Right renal cortex interstitium (tissue), 3 donors: Measurements from ENCODE around the gene UBLCP1. TPM values are rescaled to one million over a fixed set of nuclear protein-coding genes. Genes with fewer than 3 reads are reported as not detected.

ENCODE experiments used
- DNase-seq, 3 donors: peaks; one replicate each; pipeline ENCODE4 v3.0.0-alpha.2; 2013; ENCODE audit warnings: low read depth in 3 of 3, low spot score in 2 of 3
- polyA plus RNA-seq, 3 donors: library from polyadenylated mRNA; unstranded; fragments of 120-200 nt; gene quantifications; one replicate each; pipeline ENCODE4 v1.2.1, GENCODE V29; 2013; ENCODE audit not compliant: insufficient read length in 3 of 3

Gene UBLCP1
- polyA plus RNA-seq, 3 donors = 43.8 to 47.1 (median 45.4) TPM

DNA sequence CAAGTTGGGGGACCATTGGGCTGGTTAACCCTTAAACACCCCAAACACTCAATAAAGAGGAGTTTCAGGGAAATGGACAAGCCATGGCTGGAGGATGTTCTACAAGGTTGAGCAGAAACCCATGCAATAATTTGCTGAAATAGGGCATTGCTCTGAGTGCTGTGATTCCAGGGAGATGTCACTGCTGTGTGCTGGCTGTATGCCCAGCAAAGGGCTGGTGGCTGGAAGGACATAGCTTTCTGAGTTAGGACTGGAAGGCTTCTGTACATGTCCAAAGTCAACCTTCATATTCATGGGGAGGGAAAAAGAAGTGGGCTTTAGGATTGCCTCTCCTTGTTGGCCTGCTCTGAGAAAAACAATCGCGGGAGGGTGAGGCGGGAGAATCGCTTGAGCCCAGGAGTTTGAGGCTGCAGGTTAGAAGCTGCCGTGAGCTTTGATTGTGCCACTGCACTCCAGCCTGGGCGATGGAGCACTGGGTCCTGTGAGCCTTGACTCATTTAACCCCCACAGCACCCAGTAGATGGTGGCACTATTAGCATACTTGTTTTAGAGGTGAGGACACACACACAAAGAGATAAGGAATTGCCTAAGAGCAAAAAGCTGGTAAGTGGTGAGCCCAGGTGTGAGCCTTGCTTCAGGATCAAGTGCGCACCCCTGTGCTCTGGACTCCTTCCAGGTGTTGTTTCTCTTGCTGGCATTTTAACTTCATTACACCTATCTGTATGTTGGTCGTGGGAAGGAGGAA, 46.8 kb downstream of the UBLCP1 start:
- no peak for DNase-seq

DNA sequence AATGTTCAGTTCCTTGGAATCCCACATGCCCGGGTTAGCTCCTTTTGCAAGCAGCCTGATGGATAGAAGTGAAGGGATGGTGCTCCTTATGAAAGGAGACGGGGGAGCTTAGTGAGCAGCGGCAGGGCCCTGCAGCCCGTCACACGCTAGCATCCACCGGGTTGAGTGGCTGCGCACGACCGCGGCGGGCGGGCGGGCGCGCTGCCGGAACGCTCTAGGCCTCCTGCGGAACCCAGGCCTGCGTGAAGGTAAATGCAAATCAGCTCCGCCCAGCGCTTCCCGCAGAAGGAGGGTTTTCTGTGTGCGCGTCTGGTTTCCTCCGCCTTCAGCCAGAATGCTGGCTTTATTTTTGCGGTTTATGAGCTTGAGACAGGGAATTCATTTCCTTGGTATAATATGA, 47.4 kb downstream of the UBLCP1 start:
- no peak for DNase-seq

DNA sequence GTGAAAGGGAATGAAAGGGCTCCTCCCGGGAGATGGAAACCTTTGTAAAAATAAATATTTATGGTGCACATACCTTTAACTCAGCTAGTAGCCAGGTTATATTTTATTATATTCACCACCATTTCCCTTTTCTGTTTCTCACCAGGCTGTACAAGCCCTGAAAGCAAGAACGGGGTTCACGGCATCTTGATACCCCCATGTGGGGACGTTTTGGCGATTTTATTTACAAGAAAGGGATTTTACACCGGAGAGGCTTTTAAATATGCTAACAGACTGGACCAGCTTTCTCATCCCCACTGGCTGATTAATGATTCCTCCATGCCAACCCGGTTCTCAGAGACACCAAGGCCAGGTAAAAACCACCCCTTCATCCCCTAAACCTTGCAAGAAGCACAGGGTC, 48.0 kb downstream of the UBLCP1 start:
- no peak for DNase-seq

DNA sequence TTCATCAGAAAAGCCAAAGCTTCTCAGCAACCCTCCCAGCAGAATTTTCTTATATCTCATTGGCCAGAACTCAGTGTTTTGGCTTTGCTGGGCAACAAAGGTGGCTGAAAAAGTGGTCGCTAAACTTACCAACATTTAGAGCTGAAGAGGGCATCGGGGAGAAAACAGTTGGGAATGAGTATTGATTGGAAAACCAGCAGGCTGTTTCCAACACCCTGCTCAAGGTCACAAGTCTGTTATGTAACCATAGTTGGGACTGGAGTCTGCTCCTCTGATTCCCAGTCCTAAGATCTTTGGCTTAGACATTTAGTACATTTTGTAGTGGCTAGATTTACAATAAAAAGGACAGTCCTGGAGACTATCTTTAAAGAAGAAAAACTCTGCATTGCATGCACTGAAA, 50.1 kb downstream of the UBLCP1 start:
- DNase-seq = no peak

DNA sequence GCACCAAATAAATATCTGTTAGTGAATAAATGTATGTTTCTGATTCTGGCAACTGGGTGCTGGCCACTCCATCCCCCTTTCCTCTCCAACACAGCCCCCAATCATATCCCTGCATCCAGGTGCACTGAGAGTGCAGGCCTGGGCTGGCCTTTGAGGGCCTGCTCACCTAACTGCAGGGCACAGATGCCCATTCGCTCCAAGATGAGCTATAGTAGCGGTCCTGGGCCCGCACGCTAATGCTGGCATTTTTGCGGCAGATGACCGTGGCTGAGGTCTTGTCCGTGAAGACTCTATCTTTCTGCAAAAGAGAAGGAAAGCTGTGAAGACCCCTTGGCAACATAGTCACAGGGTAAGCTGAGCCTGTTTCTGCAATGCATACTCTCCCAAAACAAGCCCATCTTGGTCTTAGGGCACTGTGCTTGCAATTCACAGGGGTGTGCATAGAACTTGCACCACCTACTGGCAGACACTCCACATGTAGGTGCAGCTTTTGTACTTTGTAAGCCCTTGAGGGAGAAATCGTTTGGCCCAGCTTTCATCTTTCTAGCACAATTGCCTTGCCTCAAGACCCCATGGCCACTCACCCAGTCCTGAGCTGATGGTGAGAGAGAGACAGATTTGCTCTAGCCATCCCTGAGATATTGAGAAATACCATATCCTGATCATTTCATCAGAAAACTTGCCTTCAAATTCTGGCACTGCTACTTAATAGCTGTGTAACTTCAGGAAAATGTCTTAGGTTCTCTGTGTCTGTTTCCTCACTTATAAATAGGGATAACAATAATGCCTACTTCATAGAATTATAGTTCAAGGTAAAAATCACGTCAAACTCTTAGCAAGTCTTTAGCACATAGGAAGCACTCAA, 53.7 kb downstream of the UBLCP1 start:
- no peak for DNase-seq

DNA sequence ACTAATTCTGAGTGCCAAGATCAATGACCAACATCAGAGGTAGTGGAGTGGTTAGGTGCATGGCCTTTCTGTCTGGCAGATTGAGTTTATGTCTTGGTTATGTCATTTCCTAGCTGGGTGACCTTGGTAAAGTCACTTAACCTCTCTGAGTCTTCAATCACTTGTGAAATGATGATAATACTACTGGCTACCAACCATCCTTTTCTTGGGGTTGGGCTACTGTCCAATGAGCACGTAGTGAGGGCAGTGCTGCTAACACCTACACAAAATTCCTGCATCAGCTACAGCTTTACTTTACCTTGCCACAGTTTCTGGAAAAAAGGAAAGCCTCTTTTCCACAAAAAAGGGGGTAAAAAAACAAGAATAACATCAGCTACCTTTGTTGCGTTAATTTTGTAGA, 54.8 kb downstream of the UBLCP1 start:
- no peak for DNase-seq

DNA sequence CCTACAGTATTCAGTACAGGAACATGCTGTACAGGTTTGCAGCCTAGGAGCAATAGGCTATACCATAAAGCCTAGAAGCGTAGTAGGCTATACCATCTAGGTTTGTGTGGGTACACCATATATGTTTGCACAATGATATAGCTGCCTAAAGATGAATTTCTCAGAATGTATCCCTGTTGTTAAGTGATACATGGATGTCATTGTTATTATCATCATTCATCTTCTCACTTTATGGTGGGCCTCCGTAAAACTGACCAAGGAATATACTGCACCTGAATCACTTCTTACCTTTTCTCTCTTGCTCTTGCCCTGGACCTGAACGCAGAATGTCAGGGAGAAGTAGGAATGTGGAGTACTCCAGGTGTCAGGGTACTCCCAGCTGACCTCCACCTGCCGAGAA, 55.4 kb downstream of the UBLCP1 start:
- DNase-seq = no peak

DNA sequence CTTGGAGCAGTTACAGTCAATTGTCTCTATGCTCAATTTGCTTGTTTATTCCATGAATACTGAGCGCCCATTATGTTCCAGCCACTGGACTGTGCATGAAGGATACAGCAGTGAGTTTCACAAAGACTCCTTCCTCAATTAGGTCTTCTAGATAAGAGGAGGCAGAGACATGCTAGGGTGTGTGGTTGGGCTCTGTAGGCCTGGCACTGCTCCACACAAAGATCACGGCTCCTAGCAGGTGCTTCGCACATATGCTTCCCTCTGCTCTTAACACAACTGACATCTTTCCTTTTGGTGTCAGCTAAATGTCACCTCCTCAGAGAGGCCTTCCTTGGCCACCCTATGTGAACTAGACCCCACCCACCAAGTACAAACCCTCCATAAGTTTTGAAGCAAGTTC, 56.3 kb downstream of the UBLCP1 start:
- no peak for DNase-seq

DNA sequence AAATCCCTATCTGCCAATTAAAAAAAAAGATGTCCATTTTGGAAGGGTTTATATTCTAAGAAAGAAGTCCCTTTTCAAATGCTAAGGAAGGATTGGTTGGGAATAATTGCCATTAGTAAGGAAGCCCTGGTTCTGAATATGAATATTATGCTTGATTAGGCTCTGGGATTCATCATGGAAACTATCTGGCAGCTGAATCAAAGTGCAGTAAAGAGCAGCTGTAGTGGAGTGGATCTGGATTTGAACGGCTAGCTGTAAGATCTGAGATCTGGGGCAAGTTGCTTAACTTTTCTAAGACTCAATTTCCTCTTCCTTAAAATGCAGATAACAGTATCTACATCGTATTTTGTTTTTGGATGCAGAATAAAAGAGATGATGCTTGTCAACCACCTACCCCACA, 56.7 kb downstream of the UBLCP1 start:
- DNase-seq = no peak

DNA sequence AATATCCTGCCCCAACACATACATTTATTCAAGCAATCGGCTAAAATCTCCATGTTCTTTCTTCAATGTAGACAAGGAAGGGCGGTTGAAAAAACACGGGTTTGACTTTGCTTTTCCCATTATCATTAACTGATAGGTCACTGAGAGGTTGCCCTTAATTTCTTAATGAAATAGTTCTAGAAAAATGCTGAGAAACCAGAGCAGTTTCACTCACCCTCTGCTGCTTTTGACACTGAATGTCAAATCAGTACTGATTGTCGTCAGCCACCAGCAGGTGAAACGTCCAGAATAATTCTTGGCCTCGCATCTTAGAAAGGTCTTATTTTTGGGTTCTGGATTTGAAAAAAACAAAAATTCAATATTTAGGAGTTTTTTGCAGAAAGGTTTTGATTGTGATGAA, 59.1 kb downstream of the UBLCP1 start:
- no peak for DNase-seq

DNA sequence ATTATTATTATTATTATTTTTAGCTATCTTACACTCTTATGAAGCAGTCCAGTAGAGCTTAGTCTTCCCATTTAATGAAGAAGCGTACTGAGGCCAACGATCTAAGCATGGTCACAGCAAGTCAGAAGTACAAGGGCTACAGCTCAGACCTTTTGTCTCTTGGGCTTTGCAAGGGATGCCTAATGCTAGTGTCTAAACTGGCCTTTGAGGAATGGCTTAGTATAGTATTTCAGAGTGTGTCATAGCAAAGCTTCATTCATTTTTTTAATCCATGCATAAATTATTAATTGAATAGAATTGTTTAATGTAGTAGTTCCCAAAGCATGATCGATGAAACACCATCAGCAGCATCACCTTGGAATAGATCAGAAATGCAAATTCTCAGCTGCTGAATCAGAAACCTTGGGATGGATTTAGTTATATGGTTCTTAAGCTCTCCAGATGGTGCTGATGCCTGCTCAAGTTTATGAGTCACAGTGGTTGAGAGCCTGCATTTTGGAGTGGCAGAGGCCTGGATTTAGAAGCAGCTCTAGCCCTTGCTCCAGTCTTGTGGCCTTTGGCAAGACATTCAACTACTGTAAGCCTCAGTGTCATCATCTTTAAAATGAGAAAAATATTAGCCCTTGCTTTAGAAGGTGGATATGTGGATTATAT, 61.1 kb downstream of the UBLCP1 start:
- DNase-seq = no peak

DNA sequence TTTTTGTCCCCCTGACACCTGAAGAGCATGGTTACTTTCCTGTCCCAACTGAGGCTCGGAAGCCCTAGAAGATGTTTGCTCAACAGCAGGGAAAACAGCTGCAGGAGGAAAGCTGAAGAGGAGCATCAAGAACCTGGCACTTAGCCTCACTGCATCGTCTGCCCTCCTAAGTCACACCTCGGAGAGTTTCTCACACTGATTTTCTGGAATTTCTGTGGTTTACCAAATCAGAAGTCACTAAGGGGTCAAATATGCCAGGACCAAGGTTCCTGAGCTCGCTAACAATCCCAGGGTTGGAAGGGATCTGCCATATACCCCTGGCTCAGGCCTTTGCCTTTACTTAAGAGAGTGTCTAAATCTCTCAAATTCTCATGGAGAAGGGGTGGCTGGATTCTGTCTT, 61.9 kb downstream of the UBLCP1 start:
- DNase-seq = no peak

DNA sequence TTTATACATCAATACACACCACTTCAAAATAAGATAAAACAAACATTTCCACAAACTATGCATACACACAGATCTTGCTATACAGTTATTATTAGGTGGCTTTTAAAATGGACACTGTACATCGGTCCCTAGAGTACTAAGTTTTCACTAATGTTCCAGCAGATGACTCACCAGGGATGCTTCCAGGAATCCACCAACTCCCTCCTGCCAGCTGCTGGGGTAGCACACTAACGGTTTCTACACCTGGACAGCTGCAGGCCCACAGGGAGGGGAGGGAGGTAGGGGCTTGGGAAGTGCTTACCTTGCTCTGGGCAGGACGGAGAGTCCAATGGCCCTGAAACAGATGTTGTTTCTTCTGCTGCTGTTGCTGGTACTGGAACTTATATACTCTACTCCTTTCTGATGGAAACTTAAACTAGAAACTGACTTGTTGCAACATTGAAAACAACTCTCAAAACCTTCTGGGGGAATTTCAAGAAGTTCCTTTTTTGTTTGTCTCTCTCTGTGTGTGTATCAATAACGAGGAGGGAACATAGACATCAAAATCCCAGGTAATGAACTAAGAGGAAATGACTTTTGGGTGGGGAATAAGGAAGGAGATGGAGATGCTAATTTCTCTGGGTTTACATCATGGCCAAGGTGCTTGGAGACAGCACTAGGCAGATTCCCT, 67.2 kb downstream of the UBLCP1 start, which contains the start of gene IL12B:
Gene IL12B, minus strand, starts transcription at position 357 of the 670 bp plus-strand sequence. CDS start 3,705 bp downstream, outside the sequence.
- DNase-seq = no peak

DNA sequence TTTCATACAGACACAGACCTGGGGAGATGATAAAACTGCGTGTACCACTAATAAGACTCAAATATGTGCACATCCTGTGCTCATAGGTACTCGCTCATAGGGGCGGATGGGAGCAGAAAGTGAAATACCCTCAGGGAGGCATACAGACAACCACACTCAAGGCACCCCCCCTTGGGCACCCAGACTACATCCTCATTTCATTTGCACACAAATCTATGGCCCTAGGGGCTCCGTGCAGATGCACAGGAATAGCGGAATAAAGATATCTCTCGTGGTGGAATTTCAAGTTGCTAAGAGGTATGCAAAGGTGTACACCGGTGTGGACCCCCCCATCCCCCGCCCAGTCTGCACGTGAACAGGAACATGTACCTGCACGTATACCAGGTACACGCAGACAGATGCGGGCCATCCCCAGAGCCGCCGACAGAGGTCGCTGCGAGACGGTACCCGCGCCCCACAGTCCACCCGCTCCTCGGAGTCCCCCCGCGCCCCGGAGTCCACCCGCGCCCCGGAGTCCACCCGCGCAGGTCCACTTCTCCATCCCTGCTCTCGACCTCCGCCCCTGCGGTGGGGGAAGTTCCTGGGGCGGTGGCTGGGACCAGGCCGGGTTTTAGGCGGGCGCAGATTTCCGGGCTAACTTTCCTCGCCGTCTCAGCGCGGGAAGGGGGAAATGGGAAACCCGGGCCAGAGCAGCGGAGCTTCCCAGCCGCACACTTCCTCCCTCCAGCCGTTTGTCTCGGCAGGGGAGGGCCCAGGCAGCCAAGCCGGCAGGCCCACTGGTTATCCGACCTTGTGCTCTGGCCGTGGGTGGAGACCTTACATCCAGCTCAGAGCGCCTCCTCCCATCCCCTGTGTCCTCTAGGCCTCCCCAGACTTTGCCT, 68.2 kb downstream of the UBLCP1 start:
- peak in 1 of 3 donors; percentile 32 for DNase-seq

DNA sequence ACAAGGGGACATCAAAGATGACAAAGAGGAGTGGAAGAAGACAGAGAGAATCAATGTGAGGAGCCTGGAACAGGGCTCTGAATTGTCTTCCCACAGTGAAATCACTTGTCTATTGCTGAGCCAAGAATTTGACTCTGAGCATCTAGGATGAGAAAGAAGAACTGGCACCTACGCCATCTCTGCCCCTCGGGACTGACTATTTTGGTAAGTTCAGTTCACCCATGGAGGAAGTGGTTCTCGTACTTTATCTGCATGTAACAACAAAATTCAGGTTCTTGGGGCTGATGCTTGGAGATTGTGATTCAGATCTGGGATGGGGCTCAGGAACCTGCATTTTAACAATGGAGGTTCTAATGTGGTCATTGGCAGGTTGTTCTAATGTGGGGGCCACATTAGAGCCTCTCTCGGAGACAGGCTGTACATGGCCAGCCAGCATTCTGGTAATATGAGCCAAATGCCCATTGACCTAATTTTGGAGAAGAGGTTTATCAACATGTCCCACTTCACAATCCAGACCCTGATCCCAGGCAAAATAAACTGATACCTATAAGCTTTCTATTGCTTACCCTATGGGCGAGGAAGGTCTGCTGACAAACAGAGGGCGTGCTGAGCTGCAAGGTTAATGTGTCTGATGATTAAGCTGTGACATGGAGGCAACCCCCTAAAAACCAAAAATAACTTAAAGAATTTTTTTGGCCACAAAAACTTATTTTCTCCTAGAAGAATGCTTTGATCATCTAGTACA, 69.9 kb downstream of the UBLCP1 start:
- DNase-seq = no peak

DNA sequence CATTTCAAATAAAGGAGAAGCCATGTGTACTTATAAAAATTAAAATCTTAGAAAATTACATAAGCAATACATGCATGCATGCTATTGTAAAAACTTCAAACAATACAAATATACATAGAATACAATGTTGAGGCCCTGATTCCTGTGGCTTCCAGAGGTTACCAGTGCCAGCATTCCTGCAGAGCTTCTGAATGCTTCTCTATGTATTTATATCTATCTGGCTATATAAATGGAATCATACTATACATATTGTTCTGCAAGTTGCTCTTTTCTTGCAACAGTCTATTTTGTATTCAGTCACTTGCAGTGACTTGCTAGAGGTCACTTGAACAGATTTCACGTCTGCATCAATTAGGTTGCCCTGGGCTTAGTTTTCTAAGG, 70.4 kb downstream of the UBLCP1 start:
- no peak for DNase-seq
